MCF 10A (cell line): ENCODE data around the gene HYAL3. TPM values are rescaled to one million over a fixed set of nuclear protein-coding genes. Genes with fewer than 3 reads are reported as not detected.
"Not testable (repeated sequence)": the region's sequence is repeated elsewhere in the genome, so short reads cannot be mapped to it uniquely, and the experiment has no call there.

Experiments
- BruUV-seq: library from RNA; stranded (reverse); fragments of 400-500 nt; replicated peaks from 2 replicates; lab custom pipeline; 2021; lab: Mats Ljungman, UMichigan
- CTCF ChIA-PET: fragments of 300-600 bp; sonication (Branson Sonifier 250); formaldehyde crosslinking; extraction: SDS; loops from one replicate; lab custom pipeline; 2021; ENCODE audit warnings: antibody characterized with exemption, inconsistent platforms; lab: Yijun Ruan, JAX
- POLR2A ChIA-PET: fragments of 300-600, 350-650 bp; sonication (Branson Sonifier 250); formaldehyde crosslinking; extraction: SDS; loops from one replicate; lab custom pipeline; 2020; ENCODE audit warnings: antibody characterized with exemption, inconsistent platforms; lab: Yijun Ruan, JAX
- DNase-seq: peaks from one replicate; pipeline ENCODE4 v3.0.0-alpha.2; 2018; ENCODE audit not compliant: unreplicated experiment
- H3K27ac Mint-ChIP-seq: one replicate; pipeline ENCODE4 v1.8.0; 2022; ENCODE audit warnings: mild to moderate bottlenecking, low read depth, mixed read lengths; ENCODE audit not compliant: unreplicated experiment
- H3K27me3 Mint-ChIP-seq: one replicate; pipeline ENCODE4 v1.8.0; 2022; ENCODE audit warnings: mixed read lengths; ENCODE audit not compliant: insufficient read depth, unreplicated experiment
- H3K36me3 Mint-ChIP-seq: one replicate; pipeline ENCODE4 v1.8.0; 2022; ENCODE audit warnings: mild to moderate bottlenecking, moderate library complexity, mixed read lengths; ENCODE audit not compliant: insufficient read depth, unreplicated experiment
- H3K4me1 Mint-ChIP-seq: one replicate; pipeline ENCODE4 v1.8.0; 2022; ENCODE audit warnings: mixed read lengths; ENCODE audit not compliant: insufficient read depth, unreplicated experiment
- H3K4me3 Mint-ChIP-seq: one replicate; pipeline ENCODE4 v1.8.0; 2022; ENCODE audit warnings: mild to moderate bottlenecking, moderate library complexity, mixed read lengths; ENCODE audit not compliant: unreplicated experiment
- H3K9me3 Mint-ChIP-seq: one replicate; pipeline ENCODE4 v1.8.0; 2022; ENCODE audit warnings: mixed read lengths; ENCODE audit not compliant: unreplicated experiment
- intact Hi-C: fragments of 100-400 bp; cut with micrococcal nuclease; formaldehyde crosslinking; loops from 2 replicates; pipeline ENCODE4 v1.14.1; 2022
- total RNA-seq: library from RNA; stranded (reverse); gene quantifications from 2 replicates; pipeline ENCODE4 v1.2.3, GENCODE V29; 2022
- TF ChIP-seq, protein P1 (sequence below): fragments of 200-600 bp; IDR thresholded peaks from one replicate; pipeline ENCODE4 v1.8.0; 2022; ENCODE audit warnings: antibody characterized with exemption, mild to moderate bottlenecking; ENCODE audit not compliant: unreplicated experiment

HYAL3 gene
- total RNA-seq, 1 experiment from 2014 or later: 2.3 TPM

DNA sequence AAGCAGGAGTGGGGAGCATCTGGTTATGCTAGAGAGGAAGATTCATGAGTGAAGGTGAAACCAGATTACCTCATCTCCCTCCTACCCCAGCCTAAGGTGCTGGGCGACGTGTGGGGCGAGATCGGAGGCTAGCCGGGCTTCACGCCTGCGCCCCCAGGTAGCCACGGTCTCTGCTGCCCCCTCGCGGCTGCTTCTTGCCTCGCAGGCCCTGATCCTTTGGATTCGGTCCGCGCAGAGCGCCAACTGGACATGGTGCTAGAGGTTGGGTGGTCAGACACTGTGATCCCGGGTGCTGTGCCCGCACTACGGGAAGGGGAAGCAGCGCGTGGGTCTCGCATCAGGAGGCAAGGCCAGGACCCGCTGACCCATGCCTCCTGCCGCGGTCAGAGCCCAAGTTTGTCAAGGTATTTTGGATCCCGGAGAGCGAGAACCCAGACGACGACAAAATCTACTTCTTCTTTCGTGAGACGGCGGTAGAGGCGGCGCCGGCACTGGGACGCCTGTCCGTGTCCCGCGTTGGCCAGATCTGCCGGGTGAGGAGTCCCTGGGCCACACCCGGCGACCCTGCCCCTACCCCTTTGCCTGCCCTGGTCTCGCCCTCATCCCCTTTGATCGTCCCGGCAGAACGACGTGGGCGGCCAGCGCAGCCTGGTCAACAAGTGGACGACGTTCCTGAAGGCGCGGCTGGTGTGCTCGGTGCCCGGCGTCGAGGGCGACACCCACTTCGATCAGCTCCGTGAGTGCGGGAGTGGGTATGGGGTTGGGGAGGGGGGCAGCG lies 26.1 kb downstream of the HYAL3 start:
- intact Hi-C loops: loop anchor here (1.0 to 5.0 kb wide), 5 partner anchors 13 to 151 kb away; no protein-coding TSS in a partner anchor
- Mint-ChIP-seq H3K27ac (no peak overlapping the region), H3K27me3 (no peaks in the 10 kb centered on the region), H3K9me3 (no peaks in the 10 kb centered on the region), H3K36me3 (peaks cover 18% of the 10 kb centered on the region), H3K4me1 (peaks cover 42% of the 10 kb centered on the region), H3K4me3 (peak overlapping the region; percentile 45)
- peak; percentile 85 for DNase-seq
- POLR2A ChIA-PET: no interaction called here
- TF ChIP-seq, protein P1, sequence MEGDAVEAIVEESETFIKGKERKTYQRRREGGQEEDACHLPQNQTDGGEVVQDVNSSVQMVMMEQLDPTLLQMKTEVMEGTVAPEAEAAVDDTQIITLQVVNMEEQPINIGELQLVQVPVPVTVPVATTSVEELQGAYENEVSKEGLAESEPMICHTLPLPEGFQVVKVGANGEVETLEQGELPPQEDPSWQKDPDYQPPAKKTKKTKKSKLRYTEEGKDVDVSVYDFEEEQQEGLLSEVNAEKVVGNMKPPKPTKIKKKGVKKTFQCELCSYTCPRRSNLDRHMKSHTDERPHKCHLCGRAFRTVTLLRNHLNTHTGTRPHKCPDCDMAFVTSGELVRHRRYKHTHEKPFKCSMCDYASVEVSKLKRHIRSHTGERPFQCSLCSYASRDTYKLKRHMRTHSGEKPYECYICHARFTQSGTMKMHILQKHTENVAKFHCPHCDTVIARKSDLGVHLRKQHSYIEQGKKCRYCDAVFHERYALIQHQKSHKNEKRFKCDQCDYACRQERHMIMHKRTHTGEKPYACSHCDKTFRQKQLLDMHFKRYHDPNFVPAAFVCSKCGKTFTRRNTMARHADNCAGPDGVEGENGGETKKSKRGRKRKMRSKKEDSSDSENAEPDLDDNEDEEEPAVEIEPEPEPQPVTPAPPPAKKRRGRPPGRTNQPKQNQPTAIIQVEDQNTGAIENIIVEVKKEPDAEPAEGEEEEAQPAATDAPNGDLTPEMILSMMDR: peak; percentile 94
- CTCF ChIA-PET: interaction anchor here (0.5 to 5.0 kb wide), 20 partner anchors 11 to 847 kb away, joined by 3 to 50 read pairs (median 6); partner anchors contain the start of gene GNAT1
- BruUV-seq: no TSS peak

DNA sequence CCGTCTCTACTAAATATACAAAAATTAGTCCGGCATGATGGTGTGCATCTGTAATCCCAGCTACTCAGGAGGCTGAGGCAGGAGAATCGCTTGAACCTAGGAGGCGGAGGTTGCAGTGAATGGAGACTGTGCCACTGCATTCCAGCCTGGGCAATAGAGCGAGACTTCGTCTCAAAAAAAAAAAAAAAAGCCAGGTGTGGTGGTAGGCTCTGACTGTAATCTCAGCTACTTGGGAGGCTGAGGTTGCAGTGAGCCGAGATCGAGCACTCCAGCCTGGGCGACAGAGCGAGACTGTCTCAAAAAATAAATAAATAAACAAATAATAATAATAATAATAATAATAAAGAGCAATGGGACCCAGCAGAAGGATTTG lies 26.7 kb downstream of the HYAL3 start:
- intact Hi-C loops: loop anchor here (5.0 kb wide), 1 partner anchor 150 kb away; no protein-coding TSS in a partner anchor
- Mint-ChIP-seq H3K4me1 (peaks cover 48% of the 10 kb centered on the region), H3K36me3 (peaks cover 13% of the 10 kb centered on the region)
- H3K4me3 Mint-ChIP-seq, H3K9me3 Mint-ChIP-seq, H3K27me3 Mint-ChIP-seq, H3K27ac Mint-ChIP-seq, BruUV-seq, DNase-seq: not testable (repeated sequence)
- ChIA-PET CTCF (interaction anchor here (0.6 to 5.0 kb wide), 18 partner anchors 12 to 1224 kb away, joined by 3 to 50 read pairs (median 6); partner anchors contain the start of gene GNAT1), POLR2A (interaction anchor here (1.9 to 3.9 kb wide), 2 partner anchors 12 to 37 kb away, joined by 5 to 16 read pairs; partner anchors contain the start of gene GNAI2)

DNA sequence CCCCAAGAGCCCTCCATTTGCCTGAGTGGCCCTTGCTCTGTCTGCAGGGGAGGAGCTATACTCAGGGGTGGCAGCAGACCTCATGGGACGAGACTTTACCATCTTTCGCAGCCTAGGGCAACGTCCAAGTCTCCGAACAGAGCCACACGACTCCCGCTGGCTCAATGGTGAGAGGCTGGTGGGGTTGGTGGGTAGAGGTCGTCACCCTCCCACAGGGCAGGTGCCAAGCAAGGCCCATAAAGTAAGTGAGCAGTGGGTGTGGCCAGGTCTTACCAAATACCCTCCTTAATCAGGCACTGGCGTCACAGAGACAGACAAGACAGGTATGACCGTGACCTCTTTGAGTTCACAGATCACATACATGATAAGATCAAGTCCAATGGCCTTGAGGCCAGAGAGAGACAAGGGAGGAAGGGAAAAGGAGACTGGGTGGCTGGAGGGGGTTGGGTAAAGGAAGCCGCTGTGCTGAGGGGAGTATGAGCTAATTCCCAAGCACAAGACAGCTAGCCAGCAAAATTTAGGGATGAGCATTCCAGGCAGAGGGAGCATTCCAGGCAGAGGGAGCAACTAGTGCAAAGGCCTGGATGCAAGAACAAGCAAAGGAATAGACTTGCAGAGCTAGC lies 27.8 kb downstream of the HYAL3 start:
- POLR2A ChIA-PET: interaction anchor here (0.6 to 3.9 kb wide), 7 partner anchors 11 to 345 kb away, joined by 3 to 16 read pairs (median 3); partner anchors contain the start of gene GNAI2

More for the DNA sequence above, 27.8 kb downstream of the HYAL3 start:
- Mint-ChIP-seq H3K9me3 (no peaks in the 10 kb centered on the region), H3K27me3 (no peaks in the 10 kb centered on the region), H3K4me3 (no peak overlapping the region), H3K4me1 (peaks cover 48% of the 10 kb centered on the region), H3K27ac (no peak overlapping the region), H3K36me3 (peaks cover 13% of the 10 kb centered on the region)
- intact Hi-C loops: loop anchor here (5.0 kb wide), 1 partner anchor 149 kb away; no protein-coding TSS in a partner anchor
- TF ChIP-seq, protein P1: no peak
- no peak for DNase-seq
- CTCF ChIA-PET: interaction anchor here (0.6 to 5.0 kb wide), 16 partner anchors 11 to 149 kb away, joined by 3 to 50 read pairs (median 6); partner anchors contain the start of gene GNAT1
- BruUV-seq: no TSS peak
